ENCODE results near the gene PARP6.
A peak's percentile ranks its signal among the peaks of the same experiment; 100 is the strongest.

The PARP6 gene, protein sequence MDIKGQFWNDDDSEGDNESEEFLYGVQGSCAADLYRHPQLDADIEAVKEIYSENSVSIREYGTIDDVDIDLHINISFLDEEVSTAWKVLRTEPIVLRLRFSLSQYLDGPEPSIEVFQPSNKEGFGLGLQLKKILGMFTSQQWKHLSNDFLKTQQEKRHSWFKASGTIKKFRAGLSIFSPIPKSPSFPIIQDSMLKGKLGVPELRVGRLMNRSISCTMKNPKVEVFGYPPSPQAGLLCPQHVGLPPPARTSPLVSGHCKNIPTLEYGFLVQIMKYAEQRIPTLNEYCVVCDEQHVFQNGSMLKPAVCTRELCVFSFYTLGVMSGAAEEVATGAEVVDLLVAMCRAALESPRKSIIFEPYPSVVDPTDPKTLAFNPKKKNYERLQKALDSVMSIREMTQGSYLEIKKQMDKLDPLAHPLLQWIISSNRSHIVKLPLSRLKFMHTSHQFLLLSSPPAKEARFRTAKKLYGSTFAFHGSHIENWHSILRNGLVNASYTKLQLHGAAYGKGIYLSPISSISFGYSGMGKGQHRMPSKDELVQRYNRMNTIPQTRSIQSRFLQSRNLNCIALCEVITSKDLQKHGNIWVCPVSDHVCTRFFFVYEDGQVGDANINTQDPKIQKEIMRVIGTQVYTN

DNA sequence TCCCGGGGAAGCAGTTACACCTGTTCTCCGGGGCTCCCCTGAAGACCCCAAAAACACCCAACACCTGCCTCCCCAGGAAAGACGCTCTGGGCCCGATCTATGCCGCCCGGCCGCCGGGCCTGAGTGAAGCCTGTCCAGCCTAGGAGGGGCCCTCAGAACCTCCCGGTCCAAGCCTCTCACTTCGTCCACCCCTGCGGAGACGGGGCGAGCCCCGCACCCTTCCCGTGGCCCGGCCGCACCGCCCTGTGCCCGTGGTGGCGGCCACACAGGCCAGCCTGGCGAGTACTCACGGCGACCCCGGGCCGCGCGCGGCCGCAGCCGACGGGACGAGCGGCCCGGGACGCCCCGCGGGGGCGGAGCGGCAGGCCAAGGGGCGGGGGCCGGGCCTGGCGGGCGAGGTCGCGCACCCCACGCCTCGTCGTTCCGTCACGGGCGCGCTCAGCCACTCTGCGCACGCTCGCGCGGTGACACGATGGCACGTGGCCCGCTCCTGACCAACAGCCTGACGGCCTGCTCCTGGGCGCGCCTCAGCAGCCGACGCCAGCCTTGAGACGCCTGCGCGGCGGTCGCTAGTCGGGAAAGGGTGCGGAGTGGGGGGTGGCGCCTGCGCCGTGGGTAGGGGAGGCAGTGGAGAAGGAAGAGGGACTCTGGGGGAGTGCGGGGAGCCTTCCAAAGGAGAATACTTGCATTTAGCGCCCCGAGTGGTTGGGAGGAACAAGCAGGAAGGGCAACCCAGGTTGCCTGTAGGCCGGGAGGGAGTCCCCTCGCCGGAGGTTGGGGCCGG, at the start of gene PARP6:
Gene PARP6, minus strand, starts transcription at position 342 of the 784 bp plus-strand sequence. CDS start 5,077 bp downstream, outside the sequence.
- DNase-seq (ENCODE audit: low spot score), result peak; percentile 98

DNA sequence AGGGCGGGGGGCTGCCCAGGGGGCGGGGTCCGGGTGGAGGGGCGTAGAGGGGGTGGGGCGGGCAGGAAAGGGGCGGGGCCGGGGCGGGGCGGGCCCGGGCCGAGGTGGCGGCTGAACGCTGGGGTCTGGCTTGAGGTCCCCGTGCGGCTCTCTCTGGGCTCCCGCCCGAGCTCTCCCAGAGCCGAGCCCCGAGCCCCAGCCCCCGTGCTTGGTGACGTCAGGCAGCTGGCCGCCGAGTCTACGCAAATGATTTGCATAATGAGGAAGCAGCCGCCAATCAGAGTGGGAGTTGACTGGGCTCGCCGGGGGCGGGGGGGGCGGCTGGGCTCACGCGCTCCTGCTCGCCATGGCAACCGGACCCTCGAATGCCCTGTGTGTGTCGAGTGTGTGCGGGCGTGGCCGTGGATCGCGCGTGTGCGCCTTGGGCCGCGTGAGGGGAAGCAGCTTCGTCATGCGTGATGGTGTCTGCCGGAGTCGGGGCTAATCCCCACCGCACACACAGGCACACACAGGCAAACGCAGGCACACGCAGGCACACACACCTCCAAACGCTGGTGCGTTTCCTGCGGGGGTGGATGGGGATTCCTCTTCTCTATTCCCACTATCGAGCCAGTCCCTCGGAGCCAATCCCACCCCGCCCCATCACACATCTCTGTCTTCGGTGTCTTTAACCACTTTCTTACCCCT, 47.8 kb upstream of the PARP6 start, which contains the start of gene CELF6:
Gene CELF6, minus strand, starts transcription at position 173 of the 687 bp plus-strand sequence. CDS start 283 bp downstream, outside the sequence.
- peak; percentile 99 for DNase-seq (ENCODE audit: low spot score)

DNA sequence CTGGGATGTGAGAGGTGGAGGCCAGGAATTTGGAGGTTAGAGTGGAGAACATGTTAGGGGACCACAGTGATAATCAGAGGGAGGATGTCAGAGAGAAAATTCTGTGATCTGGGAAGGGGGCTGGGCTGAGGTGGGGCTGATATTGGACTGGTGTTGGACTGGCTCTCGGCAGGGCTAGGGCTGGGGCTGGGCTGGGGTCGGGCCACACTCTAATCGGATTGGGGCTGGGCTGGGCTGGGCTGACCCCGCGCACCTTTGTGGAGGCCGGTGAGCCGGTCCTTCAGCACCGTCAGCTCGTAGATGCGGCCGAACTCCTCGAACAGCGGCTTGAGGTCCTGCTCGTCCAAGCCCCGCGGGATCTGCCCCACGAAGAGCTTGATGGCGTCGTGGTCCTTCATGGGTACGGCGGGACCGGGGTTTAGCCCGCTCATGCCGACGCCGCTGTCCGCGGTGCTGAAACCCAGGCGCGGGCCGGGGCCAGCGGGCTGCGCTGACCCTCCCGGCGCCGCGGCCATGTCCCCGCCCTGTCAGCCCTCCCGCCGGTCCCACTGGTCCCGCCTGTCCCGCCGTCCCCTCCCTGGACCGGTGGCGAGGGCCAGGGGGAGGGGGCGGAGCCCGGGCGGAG, 47.1 kb upstream of the PARP6 start:
- DNase-seq (ENCODE audit: low spot score), result peak; percentile 94

DNA sequence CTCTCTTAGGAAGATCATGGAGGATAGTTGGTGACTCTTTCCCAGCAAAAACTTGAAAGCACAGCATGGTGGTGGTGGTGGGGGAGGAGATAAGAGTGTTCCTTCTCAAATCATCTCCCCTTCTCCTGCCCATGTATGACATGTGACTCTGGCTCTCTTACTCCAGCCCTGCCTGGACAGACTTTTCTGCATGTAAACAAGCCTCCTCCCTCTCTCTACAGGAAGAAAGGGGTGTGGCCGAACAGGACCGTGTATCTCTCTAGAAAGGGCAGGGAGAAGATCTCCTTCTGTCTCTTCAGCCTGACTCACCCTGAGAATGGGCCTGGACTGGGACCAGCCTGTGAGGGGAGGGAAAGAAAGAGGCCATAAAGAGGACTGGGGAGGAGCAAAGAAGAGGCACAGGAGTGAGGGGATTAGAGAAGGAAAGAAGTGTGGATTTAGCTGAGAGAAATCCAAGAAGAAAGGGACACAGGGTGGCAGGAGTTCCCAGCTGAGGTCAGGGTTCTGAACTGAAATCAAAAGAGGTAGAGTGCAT, 46.1 kb upstream of the PARP6 start:
- no peak for DNase-seq (ENCODE audit: low spot score)

DNA sequence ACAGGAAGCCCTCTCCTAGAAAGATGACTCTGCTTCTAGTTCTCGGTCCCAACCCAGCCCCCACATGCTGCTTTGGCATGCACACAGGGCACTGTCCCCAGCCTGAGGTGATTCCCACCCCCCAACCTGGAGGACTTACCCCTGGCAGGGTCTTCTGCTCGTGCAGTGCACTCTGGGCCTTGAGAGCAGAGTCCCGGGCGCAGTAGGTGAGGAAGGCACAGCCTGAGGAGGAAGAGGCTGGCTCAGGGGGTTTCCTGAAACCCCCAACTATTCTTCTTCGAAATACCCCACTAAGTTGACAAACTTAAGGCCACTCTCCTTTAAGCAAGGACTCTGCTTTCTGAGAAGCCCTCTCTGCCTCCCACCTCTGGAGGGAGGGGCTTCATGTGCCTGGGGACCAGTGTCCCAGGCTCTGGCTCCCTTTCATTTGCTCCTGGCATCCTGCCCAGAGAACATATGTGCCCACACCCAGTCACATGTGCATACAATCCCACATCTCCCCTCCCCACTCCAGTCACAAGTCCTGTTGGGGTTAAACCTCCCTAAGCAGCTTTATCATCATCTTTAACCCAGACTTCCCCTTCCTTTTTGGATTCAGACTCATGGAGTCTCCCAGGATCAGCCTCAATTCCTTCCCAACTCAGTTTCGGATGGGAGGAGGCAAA, 43.5 kb upstream of the PARP6 start:
- DNase-seq (ENCODE audit: low spot score), result no peak

DNA sequence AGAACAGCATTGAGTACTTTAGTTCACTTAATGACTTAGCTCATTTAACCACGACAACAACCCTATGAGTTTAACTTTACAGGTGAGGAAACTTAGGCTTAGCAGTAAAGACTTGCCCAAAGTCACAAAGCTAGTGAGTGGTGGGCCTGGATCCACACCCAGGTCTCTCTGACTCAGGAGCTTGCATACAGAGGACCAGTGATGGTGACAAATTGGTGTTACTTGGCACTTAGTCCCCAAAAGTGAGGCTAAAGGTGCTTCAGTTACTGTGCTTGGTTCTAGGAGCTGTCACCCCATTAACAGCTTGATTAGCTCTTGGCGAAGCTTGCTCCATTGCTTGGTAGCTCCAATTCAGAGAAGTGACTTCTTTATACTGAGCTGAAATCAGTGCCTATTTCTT, 41.5 kb upstream of the PARP6 start:
- no peak for DNase-seq (ENCODE audit: low spot score)

DNA sequence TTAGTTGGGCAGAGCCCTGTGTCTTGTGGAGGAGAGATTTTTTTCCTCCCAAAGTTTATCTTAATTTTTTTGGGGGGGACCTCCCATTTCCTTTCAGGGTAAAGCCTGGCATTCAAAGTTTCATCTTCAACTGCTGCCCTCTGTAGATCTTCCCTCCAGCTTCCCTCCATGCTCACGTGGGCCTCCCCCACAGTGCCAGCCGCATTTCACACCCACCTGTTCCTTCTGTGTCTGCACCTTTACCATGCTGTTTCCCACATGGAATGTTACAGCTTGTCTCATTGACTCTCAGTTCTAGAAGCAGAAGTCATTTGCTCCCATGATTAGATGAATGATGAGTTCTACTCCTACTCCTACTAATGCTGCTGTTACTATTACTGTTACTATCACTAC, 41.1 kb upstream of the PARP6 start:
- no peak for DNase-seq (ENCODE audit: low spot score)

DNA sequence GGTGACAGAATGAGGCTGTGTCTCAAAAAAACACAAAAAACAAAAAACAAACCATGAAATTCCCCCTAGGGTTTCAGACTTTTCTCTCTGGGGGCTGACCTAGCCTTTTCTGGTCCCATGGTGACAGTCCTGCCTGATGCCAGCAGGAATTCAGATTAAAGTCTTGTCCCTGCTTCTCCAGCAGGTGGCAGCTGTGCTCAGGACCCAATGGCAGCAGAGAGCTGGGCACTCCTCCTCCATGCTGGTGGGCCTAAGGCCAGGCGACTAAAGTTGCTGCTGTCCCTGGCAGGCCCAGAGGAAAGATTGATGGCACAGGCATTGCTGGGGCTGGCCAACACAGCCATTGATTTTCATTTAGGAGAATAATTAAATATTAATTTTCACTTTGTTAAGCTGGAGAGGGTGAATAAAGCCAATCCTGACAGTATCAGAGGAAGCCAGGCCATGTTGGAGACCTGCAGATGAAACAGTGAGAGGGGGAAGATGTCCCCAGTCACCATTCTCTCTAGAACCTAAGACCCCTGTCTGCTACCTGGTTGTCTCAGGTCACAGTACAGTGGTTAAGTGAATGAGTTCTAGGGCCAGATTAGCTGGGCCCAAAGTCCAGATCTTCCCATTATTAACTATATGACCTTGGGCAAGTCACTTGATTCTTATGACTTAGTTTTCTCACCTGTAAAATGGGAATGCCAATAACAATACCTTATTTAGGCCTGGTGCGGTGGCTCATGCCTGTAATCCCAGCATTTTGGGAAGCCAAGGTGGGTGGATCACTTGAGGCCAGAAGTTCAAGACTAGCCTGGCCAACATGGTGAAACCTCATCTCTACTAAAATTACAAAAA, 40.5 kb upstream of the PARP6 start:
- DNase-seq (ENCODE audit: low spot score), result peak; percentile 76

DNA sequence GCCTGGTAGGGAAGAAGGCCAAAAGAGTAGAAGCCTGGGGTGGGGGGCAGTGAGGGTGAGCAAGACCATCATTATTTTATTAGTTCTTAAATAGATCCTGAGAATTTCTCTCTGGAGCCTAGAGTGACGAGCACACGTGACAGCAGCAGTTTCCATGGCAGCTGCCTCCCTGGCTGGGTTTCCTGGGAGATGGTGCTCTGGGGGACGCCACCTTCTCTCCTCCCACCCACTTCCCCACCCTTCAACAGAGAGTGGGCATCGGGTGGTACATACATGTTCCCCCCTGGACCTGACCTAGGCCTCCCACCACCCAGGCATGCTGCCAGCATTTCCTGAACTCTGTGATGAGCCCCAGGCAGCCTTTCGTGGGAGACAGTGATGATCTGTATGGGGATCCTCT, 34.7 kb upstream of the PARP6 start:
- no peak for DNase-seq (ENCODE audit: low spot score)

DNA sequence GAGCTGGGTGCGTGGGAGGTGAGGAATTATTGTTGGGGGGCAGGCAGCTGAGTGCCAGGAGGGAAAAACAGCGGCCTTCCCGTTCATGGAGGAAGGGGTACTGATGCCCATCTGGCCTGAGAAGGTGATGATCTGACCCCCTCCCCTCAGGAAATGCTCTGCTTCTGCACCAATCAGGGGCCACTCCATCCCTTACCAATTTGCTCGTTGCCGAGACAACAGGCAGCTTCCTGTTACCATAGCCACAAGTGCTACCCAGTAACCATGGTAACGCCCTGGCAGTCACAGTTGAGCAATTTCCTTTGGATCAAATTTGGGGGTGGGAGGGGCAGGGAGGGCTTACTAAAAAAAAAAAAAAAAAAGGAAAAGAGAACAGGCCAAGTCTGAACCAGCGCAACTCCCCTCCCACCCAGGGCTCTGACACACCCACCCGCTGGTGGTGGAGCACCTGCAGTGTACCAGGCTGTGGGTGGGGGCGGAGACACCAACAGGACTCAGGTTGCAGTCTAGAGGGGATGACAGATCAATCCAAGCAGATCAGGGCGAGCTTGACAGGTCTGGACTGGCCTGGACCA, 33.9 kb upstream of the PARP6 start:
- no peak for DNase-seq (ENCODE audit: low spot score)

DNA sequence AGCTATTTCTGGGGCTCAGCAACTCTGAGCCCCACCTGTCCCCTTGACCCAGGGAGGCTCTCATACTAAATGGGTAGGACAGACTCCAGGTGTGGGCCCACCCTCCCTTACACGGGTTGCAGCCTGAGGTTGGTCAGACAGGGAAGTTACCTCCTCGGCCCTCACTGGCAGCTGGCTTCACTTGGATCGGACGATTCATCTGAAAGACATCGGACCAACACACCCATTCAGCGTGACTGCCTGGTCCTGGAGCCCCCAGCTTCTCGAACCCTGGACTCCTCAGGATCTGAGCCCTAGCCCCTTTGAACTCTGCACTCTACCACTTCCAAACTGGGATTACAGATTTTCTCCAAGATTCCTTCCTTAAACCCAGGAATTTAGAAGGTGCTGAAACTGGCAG, 32.2 kb upstream of the PARP6 start:
- no peak for DNase-seq (ENCODE audit: low spot score)

DNA sequence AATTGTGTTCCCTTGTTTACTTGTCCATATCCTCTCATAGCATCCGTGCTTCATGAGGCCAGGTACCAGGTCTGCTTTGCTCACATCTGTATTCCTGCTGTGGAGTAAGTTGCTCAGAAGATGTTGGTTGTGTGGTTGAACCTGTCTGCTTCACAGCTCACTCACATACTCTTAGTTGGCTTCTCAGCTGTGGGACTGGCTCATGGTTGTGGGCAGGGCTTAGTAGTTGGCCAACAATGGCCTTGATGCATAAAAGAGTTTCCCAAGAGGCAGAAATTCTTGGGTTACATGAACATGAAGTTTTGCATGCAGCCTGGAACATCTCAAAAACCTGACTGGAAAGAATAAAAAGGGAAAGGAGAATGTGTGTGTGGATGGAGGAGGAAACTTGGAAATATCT, 30.6 kb upstream of the PARP6 start:
- DNase-seq (ENCODE audit: low spot score), result no peak

DNA sequence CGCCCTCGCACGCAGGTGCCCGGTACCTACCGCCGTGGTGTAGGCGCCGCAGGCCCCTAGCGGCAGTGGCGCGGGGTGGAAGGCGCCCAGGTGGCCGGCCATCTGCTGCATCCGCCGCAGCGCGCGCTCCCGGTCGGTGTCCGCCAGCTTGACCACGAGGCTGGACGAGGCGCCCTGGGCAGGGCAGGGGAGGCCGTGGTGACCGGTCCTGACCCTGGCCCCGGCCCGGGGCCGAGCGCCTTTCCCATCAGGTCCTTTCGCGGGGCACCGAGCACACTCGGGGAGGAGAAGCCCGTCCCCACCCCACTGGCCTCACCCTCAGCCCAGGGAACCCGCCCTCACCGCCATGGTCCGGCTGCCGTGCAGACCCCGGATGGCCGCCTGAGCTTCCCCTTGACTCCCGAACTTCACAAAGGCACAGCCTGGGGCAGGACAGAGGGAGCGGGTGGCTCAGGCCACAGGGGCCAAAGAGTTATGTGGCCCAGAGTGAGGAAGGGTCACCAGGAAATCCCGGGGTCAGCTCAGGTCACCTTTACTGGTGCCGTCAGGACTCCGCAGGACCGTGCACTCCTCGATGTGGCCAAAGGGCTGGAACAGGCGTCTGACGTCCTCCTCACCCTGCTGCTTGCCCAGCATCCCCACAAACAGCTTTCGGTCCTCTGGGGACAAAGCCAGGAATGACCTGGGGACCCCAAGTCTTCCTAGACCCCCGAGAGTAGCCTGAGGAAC, 17.4 kb upstream of the PARP6 start:
- DNase-seq (ENCODE audit: low spot score), result no peak

DNA sequence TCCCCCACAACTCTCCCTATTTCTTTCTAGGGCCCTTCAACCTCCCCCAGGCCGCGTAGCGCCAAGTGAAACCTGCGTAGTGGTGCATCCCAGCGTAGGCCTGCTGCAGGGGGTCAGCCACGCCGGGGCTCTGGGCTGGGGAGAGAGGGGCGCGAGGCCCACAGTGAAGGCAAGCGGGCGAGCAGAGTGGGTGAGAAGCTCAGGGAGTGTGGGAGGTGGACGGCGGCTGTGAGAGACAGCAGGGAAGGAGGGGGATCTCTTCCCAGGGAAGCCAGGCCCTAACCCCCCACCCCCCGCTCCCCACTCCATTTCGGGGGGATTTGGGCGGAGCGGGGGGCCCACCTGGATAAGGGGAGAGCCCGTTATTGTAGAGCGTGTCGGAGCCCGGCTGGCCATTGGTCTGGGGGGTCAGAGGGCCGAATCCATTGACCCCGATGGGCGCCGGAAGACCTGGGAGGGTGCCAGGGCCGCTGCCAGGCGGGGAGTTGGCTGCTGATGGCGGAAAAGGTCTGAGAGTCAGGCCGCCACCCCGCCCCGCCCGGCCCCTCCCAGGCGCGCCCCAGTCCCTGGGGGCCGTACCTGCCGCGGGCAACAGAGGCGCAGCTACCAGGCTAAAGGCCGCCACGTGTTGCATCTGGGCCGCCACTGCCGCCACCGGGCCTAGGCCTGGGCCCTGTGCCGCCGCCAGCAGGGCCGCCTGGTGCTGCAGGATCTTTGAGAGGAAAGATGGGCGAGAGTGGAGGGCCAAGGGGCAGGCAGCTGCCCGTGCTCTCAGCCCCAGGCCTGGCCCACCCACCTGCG, 16.6 kb upstream of the PARP6 start:
- DNase-seq (ENCODE audit: low spot score), result no peak

DNA sequence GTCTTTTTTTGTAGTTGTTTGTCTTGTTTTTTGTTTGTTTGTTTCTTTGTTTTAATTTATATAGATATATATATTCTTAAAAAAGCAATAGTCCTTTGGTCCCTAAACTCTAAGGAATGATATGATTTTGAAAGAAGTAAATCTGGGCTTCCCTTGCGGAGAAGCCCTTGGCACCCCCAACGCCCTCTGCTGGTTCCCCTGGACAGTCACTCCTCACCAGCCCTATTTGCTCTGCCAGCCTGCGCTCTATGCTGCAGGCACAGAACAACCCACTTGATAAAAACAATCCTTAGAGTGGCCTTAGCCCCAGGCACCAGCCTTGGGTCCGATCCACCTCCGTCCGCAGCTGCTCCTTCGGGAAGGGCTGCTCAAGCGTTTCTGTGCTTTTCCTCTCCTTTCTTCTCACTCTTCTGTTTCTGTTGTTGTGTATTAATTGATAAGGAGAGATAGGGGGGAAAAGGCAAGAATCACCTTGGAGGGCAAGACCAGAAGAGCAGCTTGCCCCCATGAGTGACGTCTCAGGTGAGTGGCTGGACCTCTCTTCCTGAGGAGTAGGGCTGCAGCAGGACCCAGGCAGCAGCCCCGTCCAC, 13.7 kb upstream of the PARP6 start:
- peak; percentile 60 for DNase-seq (ENCODE audit: low spot score)

DNA sequence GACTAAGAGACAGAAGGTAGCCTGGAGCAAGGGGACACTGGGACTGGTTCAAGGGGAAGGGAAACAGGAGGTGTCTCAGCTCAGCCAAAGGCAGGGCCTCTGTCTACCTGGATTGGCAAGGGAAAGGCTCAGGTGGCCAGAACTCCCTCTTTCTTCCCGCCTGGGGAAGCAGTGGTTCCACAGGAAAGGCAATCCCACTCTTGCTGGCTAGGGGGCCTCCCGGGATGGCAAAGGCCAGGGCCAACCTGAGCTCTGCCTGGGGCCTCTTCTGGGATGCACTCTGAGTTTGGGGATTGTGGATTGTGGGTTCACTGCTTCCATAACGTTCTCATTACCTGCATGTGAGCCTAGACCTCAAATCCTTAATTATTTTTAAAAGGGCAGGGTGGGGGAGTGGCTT, 13.0 kb upstream of the PARP6 start:
- no peak for DNase-seq (ENCODE audit: low spot score)

DNA sequence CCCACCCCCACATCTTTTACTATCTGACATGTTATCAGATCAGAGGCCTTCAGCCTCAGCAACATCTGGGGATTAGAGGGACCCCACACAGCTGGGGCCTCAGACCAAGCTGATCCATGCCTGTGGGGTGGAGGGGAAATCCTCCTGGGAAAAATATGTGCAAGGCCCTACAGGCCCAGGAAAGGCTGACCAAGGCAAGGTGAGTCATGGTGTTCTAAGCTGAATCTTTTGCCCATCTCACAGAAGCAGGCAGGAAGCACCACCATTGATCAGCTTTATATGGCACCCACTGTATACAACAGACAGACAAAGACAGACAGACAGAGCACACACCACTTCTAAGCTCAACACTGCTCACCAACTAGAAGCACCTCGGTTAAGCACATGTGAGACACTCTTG, 12.4 kb upstream of the PARP6 start:
- no peak for DNase-seq (ENCODE audit: low spot score)

DNA sequence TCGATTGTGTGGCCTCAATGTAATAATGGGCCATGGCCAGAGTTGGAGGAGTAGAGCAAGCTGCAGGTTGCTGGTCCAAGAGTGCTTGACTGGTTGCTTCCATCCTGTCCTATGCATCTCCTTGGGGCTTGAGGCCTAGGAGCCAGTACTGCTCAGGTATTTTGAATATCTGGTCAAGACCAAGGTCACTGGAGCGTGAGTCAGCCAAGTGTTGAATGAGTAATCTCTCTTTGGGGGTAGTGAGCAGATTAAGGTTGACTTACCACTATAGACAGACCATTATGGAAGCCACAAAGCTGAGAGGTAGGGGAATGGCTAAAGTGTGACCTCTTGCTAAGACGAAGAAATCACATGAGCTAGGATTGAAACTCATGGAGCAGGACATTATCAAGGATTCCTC, 9.4 kb upstream of the PARP6 start:
- no peak for DNase-seq (ENCODE audit: low spot score)

All from ecto neural progenitor cell (in vitro differentiated cells).